GM10847 (cell line): ENCODE measurements around the gene FLT1.

Experiments
- POLR2A ChIP-seq: IDR thresholded peaks from 2 replicates; pipeline ENCODE4 v1.6.1; 2011; ENCODE audit not compliant: insufficient read length; ENCODE audit errors: extremely low read depth

FLT1 gene

GRCh38 chr13:28476919-28477708, 17.8 kb downstream of the FLT1 start:
- TF ChIP-seq POLR2A: no peak

DNA sequence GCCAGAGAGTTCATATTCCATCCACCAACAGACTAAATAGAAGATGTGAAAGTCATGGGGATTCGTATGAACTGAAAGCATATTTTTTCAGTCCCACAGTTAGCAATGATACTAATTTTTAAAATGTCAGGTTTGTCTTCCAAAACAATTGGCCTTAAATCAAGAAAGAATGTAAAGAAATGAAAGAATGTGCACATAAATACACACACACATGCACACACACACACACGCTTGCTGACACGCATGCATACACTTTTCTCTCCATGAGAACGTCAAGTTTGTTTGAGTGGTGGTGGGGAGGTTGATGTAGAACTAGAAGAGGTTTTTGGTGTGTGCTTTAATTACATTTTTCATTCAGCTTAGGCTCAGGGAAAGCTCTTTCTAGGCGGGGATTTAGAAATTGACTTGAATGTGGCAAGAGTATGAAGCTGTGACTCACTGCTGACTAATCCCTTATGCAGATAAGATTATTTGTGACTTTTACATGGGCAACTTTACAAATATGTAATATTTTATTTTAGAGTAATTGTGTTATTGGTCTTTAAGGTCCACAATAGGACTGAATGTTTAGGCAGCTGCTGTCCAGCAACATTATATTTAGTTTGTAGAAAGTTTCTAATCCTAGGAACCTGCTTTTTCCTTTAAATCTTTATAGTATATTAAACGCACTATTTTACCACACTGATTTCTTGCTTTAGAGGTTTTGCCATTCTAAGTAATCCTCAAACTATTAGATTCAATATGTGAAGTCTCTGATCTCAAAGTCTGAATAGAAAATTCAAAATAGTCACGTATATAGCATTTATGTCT, 18.8 kb downstream of the FLT1 start:
- no peak for TF ChIP-seq POLR2A

- TF ChIP-seq POLR2A: no peak
Observed at GRCh38 chr13:28474491-28475134, 20.3 kb downstream of the FLT1 start.

- TF ChIP-seq POLR2A: no peak
Observed at GRCh38 chr13:28473044-28473443, 21.9 kb downstream of the FLT1 start.

GRCh38 chr13:28471421-28471820, 23.5 kb downstream of the FLT1 start:
- no peak for TF ChIP-seq POLR2A

DNA sequence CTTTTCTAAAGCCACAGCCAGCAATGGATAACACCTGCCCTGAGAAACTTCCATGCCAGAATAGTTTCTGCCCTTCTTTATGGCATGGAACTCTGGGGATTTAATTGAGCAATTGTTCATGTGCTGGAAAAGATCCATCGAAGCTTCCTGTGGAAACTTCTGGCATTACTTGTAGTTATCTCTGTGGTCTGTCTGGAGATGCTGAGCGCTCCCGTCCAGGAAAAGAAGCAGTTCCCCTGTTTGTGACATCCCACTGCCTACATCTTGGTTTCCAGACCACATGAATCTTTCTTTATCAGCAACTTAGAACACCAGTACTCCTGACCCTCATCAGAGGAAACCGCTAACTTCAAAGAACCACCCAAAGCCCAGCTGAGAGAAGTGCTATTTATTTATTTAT, 24.6 kb downstream of the FLT1 start:
- no peak for TF ChIP-seq POLR2A

DNA sequence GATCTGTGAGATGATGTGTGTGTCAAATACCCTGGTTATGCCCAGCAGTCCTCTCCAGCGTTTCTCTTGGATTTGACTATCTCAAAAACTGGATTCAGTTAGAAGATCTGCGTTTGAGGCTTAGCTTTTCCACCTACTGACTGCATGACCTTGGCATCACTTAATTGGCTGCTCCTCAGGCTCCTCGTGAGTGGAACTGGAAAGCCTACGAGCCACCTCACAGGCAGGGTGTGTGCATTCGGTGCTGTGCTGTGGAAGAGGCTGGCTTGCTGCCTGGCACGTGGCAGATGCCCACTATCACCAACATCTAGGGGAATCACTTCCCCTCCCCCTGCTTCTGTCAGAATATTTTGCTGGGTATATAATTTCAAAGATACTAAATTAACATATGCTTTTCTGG, 25.6 kb downstream of the FLT1 start:
- TF ChIP-seq POLR2A: no peak

DNA sequence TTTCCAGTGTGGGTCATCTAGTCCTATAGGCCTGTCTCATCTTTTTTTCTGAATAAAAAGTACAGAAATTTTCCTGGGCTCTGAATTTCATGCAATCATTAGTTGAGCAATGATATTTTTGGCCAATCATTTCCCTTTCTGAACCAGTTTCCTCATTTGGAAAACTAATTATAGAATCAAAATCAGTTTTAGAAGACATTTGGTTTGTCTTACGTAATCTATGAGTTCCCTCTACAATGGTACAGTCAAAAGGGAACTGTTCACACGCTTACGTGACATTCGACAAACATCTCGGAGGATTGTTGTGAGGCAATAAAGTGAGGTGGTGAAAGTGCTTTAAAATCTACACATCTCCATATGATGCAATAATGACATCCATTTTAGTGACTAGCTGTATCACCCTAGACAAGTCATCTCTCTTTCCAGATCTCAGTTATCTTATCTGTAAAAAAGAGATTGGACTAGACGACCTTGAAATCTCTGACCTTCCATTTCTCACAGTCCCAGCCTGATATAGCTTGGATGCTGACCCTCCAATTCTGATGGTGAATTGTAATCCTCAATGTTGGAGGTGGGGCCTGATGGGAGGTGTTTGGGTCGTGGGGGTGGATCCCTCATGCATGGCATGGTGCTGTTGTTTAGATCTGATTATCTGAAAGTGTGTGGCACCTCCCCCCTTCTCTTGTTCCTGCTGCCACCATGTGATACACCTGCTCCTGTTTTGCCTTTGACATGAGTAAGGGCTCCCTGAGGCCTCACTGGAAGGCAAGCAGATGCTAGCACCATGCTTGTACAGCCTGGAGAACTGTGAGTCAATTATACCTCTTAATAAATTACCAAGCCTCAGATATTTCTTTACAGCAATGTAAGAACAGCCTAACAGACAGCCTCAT, 26.7 kb downstream of the FLT1 start:
- TF ChIP-seq POLR2A: no peak

GRCh38 chr13:28467034-28467433, 27.9 kb downstream of the FLT1 start:
- no peak for TF ChIP-seq POLR2A

GRCh38 chr13:28466151-28466550, 28.8 kb downstream of the FLT1 start:
- no peak for TF ChIP-seq POLR2A

DNA sequence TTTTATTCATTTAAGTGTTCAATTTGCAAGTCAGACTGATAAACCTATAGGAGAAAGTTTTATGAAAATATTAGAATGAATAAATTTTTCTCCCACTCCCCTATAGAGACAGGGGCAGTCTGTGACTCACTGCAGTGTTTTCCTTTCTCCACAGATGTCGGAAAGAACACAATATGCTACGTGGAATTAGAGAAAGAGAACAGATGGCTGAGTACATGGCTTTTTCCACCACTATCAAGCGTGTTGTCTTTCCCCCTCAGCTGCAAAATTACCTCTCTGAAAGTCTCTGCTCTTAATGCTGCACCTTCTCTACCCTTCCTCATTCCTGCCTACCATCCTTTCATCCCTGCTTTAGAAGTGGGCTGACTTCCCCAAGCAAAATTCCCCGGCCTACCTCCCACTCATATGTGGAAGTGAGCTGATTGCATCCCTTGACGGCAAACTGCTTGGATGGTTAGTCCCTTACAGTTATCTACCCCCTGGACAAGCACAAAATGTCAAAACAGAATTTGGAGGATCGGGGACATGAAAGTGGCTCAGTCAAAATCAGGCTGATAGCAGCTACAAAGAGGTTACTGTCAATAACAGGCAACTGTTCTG, 30.0 kb downstream of the FLT1 start:
- TF ChIP-seq POLR2A: no peak

- TF ChIP-seq POLR2A: no peak
Observed at GRCh38 chr13:28463481-28463880, 31.4 kb downstream of the FLT1 start.

DNA sequence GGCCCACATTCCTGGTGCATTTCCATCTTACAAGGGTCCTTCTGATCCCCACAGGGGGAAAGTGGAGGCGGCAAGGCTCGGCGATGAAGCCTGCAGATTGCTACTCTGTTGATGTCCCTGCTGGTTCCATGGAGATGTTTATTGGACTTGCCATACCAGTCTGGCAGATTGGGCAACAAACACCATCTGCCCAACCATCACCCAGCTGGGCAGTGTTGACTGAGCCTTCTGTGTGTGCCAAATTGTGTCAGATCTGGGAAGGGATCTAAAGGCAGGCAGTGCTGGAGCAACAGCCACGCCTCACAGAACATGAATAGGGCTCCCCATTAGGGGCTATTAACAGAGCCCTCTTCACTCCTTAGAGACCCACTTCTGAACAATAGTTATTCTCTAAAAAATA, 35.0 kb downstream of the FLT1 start:
- no peak for TF ChIP-seq POLR2A

- TF ChIP-seq POLR2A: no peak
Observed at GRCh38 chr13:28458608-28459007, 36.3 kb downstream of the FLT1 start.

DNA sequence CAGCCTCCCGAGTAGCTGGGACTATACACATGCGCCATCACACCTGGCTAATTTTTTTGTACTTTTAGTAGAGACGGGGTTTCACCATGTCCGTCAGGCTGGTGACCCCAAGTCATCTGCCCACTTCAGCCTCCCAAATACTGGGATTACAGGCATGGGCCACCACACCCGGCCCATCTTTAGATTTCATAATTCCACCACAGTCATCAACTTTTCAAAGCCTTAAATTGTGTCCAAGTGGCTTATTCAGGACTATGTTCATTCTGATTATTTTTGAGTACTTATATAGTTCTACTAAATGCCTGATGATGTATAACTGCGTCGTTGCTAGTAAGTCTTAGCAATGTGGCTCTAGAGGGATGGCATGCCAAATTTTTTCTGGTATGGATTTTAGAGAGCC, 36.9 kb downstream of the FLT1 start:
- no peak for TF ChIP-seq POLR2A

- TF ChIP-seq POLR2A: no peak
Observed at GRCh38 chr13:28457521-28457920, 37.4 kb downstream of the FLT1 start.
